ENCODE results near the gene CA4. TPM values are rescaled to one million over a fixed set of nuclear protein-coding genes. Genes with fewer than 3 reads are reported as not detected.

Gene CA4
- total and polyA plus RNA-seq, 2 of the 8 experiments (the other 6 are each of a cell fraction or from before 2014, with no cell fraction given) = 3.6 to 4.2 TPM

GRCh38 chr17:60127068-60128064, 22.4 kb upstream of the CA4 start:
- DNase-seq (ENCODE audit: low read depth in 1 of 2, low spot score in 2 of 2) = peak in 1 of 2 experiments; percentile 27
- POLR2A ChIA-PET (ENCODE audit: partially characterized antibody) = interaction anchor here (1.0 to 1.1 kb wide), 2 partner anchors 10 to 30 kb away, joined by 3 to 4 read pairs; no protein-coding TSS in a partner anchor
- TF ChIP-seq CEBPB (IDR thresholded peaks at IDR 0.05; ENCODE audit: low read depth, low read length) (no peak), EGR1 (IDR thresholded peaks at IDR 0.05; ENCODE audit: borderline replicate concordance, low read depth, low read length) (no peak), GTF2F1 (IDR thresholded peaks at IDR 0.05; ENCODE audit: borderline replicate concordance, low read depth, low read length) (no peak), USF2 (IDR thresholded peaks at IDR 0.05; ENCODE audit: low read length) (no peak), POLR2A (IDR thresholded peaks at IDR 0.05; ENCODE audit: control extremely low read depth in 1 of 2, low read depth in 2 of 2, low read length in 2 of 2) (no peak), EP300 (IDR thresholded peaks at IDR 0.05; ENCODE audit: borderline replicate concordance in 1 of 2, low read depth in 2 of 2, low read length in 2 of 2) (no peak), TAF7 (optimal IDR thresholded peaks at IDR 0.05; ENCODE audit: borderline replicate concordance, low read depth, low read length) (no peak), CHD1 (IDR thresholded peaks at IDR 0.05; ENCODE audit: low read depth, low read length) (no peak), E2F6 (IDR thresholded peaks at IDR 0.05) (no peak)

More at GRCh38 chr17:60127068-60128064, 22.4 kb upstream of the CA4 start:
- Histone ChIP-seq H2AK5ac (ENCODE audit: low read depth, low read length) (no peak overlapping the region), H3K56ac (replicated peaks; ENCODE audit: insufficient read length, low read depth, low read length) (no peak overlapping the region), H3K4ac (replicated peaks; ENCODE audit: insufficient read length, low read depth, low read length) (no peak overlapping the region), H3K79me1 (ENCODE audit: low read depth, low read length) (no peaks in the 10 kb centered on the region), H3K27ac (ENCODE audit: low read depth, low read length) (no peak overlapping the region), H2BK20ac (ENCODE audit: low read length) (no peak overlapping the region), H4K8ac (ENCODE audit: extremely low read depth, insufficient read depth, low read length) (no peak overlapping the region), H3K4me1 (replicated peaks in 1 of 4; ENCODE audit: control insufficient read depth in 3 of 4, insufficient read depth in 4 of 4, low read length in 3 of 4) (no peaks in the 10 kb centered on the region), H3K27me3 (replicated peaks in 1 of 4; ENCODE audit: control insufficient read depth in 3 of 4, extremely low read depth in 1 of 4, insufficient read depth in 3 of 4, low read length in 3 of 4) (no peaks in the 10 kb centered on the region), H2AFZ (ENCODE audit: low read length) (no peak overlapping the region), H2BK15ac (ENCODE audit: low read length) (no peak overlapping the region), H4K5ac (ENCODE audit: insufficient read length, low read depth, low read length) (no peak overlapping the region), H4K91ac (replicated peaks; ENCODE audit: insufficient read length, low read length) (no peak overlapping the region), H3K23me2 (ENCODE audit: low read depth, low read length) (no peaks in the 10 kb centered on the region), H2BK5ac (ENCODE audit: low read depth, low read length) (no peak overlapping the region), H3K9ac (replicated peaks in 1 of 4; ENCODE audit: extremely low read depth in 1 of 4, low read depth in 3 of 4, low read length in 3 of 4) (no peak overlapping the region), H3K79me2 (ENCODE audit: control insufficient read depth in 1 of 2, insufficient read depth in 2 of 2, low read length in 2 of 2) (no peaks in the 10 kb centered on the region), H3K9me3 (ENCODE audit: insufficient read depth in 2 of 2, low read depth in 1 of 2, low read length in 1 of 2) (no peaks in the 10 kb centered on the region), H3K14ac (ENCODE audit: insufficient read length) (no peak overlapping the region), H3K36me3 (ENCODE audit: control insufficient read depth in 2 of 4, insufficient read depth in 4 of 4, low read length in 3 of 4) (no peaks in the 10 kb centered on the region), H3K23ac (ENCODE audit: insufficient read length) (no peak overlapping the region), H4K20me1 (replicated peaks in 1 of 2; ENCODE audit: control insufficient read depth in 1 of 2, insufficient read depth in 2 of 2, low read length in 2 of 2) (no peaks in the 10 kb centered on the region), H2BK12ac (ENCODE audit: low read depth, low read length) (no peak overlapping the region), H2BK120ac (replicated peaks; ENCODE audit: low read depth, low read length) (no peak overlapping the region), H3K18ac (ENCODE audit: extremely low read depth, low read length) (no peak overlapping the region), H3K4me3 (ENCODE audit: extremely low read depth in 1 of 4, insufficient read depth in 2 of 4, low read depth in 3 of 4, low read length in 4 of 4) (no peak overlapping the region), H3K4me2 (ENCODE audit: insufficient read depth in 1 of 2, low read depth in 2 of 2, low read length in 2 of 2) (no peak overlapping the region)
- CTCF ChIA-PET (ENCODE audit: partially characterized antibody) = interaction anchor here (1.0 to 4.1 kb wide), 3 partner anchors 10 to 187 kb away, joined by 3 to 29 read pairs (median 3); no protein-coding TSS in a partner anchor
- FAIRE-seq = no peak
- WGBS, 2 experiments (ENCODE audit: extremely low coverage in 1 of 2, insufficient coverage in 1 of 2, insufficient read length in 1 of 2, insufficient replicate concordance in 2 of 2, low coverage in 1 of 2, low lambda C conversion rate in 2 of 2, missing lambda C conversion rate in 1 of 2) = 86% methylated on average over 14 of the region's 14 CpGs; no CpG with 5 or more reads in 1 of the 2 experiments
